Measurements from ENCODE around the gene KCNQ1. TPM values are rescaled to one million over a fixed set of nuclear protein-coding genes. Genes with fewer than 3 reads are reported as not detected.

Gene KCNQ1
- total and polyA plus RNA-seq, 2 of the 13 experiments (the other 11 are each of a cell fraction or from before 2014, with no cell fraction given), result 0.02 to 0.08 TPM

DNA sequence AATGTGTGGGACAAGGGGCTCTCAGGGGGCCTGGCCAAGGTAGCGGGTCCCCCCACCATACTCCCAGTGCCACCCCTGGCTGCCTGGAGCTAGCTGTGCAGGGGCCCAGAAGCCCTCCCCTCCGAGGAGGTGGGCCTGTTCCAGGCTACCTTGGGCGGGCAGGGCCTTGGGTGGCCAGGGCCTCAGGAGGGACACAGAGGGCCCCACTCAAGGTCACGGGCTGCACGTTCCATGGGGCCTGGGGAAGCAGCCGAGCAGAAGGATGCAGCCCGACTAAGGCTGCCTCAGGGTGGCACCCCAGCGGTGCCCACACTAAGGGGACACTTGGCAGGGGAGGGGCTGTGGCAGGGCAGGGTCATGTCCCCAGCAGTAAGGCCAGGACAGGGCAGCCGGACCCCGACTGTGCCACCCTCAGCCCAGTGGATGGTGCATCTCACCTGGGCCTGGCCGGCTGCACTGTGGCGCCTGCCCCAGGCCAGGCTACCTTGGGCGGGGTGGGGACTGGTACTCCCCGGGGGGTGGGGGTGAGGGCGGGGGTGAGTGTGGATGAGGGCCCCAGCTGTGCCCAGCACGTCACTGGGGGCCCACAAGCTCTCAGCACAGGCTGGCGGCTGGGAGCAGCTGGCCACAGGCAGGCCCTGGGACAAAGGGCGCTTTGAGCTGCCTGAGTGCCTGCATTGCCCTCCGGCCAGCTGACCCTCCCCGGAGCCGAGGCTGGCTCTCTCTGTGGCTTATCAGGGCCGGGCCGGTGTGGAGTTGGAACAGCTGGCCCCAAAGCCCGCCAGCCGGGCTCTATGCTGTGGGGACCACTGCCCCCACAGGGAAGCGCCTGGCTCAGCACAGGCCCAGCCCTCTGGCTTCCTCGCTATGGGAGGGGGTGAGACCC is 117.1 kb downstream of the KCNQ1 start (continued):
- TF ChIP-seq ZNF839 (CRISPR knock-in tag; IDR thresholded peaks at IDR 0.05; ENCODE audit: borderline replicate concordance), result no peak
- TF ChIP-seq, protein P1, sequence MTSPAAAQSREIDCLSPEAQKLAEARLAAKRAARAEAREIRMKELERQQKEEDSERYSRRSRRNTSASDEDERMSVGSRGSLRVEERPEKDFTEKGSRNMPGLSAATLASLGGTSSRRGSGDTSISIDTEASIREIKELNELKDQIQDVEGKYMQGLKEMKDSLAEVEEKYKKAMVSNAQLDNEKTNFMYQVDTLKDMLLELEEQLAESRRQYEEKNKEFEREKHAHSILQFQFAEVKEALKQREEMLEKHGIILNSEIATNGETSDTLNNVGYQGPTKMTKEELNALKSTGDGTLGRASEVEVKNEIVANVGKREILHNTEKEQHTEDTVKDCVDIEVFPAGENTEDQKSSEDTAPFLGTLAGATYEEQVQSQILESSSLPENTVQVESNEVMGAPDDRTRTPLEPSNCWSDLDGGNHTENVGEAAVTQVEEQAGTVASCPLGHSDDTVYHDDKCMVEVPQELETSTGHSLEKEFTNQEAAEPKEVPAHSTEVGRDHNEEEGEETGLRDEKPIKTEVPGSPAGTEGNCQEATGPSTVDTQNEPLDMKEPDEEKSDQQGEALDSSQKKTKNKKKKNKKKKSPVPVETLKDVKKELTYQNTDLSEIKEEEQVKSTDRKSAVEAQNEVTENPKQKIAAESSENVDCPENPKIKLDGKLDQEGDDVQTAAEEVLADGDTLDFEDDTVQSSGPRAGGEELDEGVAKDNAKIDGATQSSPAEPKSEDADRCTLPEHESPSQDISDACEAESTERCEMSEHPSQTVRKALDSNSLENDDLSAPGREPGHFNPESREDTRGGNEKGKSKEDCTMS (CRISPR knock-in tag; conservative IDR thresholded peaks at IDR 0.05), result no peak
- TF ChIP-seq, protein P2, sequence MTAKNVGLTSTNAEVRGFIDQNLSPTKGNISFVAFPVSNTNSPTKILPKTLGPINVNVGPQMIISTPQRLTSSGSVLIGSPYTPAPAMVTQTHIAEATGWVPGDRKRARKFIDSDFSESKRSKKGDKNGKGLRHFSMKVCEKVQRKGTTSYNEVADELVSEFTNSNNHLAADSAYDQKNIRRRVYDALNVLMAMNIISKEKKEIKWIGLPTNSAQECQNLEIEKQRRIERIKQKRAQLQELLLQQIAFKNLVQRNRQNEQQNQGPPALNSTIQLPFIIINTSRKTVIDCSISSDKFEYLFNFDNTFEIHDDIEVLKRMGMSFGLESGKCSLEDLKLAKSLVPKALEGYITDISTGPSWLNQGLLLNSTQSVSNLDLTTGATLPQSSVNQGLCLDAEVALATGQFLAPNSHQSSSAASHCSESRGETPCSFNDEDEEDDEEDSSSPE (CRISPR knock-in tag; IDR thresholded peaks at IDR 0.05), result no peak
- 0 out of 2 replicates have a peak, but pooled peaks have one; percentile 49 for TF ChIP-seq ZNF280D (CRISPR knock-in tag; IDR thresholded peaks at IDR 0.05)
- no peak for TF ChIP-seq RFX3 (CRISPR knock-in tag; IDR thresholded peaks at IDR 0.05)
- TF ChIP-seq GPBP1L1 (CRISPR knock-in tag; IDR thresholded peaks at IDR 0.05), result no peak
- no peak for TF ChIP-seq ATM (IDR thresholded peaks at IDR 0.05; ENCODE audit: borderline replicate concordance)
- TF ChIP-seq, protein P3, sequence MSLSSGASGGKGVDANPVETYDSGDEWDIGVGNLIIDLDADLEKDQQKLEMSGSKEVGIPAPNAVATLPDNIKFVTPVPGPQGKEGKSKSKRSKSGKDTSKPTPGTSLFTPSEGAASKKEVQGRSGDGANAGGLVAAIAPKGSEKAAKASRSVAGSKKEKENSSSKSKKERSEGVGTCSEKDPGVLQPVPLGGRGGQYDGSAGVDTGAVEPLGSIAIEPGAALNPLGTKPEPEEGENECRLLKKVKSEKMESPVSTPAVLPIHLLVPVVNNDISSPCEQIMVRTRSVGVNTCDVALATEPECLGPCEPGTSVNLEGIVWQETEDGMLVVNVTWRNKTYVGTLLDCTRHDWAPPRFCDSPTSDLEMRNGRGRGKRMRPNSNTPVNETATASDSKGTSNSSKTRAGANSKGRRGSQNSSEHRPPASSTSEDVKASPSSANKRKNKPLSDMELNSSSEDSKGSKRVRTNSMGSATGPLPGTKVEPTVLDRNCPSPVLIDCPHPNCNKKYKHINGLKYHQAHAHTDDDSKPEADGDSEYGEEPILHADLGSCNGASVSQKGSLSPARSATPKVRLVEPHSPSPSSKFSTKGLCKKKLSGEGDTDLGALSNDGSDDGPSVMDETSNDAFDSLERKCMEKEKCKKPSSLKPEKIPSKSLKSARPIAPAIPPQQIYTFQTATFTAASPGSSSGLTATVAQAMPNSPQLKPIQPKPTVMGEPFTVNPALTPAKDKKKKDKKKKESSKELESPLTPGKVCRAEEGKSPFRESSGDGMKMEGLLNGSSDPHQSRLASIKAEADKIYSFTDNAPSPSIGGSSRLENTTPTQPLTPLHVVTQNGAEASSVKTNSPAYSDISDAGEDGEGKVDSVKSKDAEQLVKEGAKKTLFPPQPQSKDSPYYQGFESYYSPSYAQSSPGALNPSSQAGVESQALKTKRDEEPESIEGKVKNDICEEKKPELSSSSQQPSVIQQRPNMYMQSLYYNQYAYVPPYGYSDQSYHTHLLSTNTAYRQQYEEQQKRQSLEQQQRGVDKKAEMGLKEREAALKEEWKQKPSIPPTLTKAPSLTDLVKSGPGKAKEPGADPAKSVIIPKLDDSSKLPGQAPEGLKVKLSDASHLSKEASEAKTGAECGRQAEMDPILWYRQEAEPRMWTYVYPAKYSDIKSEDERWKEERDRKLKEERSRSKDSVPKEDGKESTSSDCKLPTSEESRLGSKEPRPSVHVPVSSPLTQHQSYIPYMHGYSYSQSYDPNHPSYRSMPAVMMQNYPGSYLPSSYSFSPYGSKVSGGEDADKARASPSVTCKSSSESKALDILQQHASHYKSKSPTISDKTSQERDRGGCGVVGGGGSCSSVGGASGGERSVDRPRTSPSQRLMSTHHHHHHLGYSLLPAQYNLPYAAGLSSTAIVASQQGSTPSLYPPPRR (CRISPR knock-in tag; IDR thresholded peaks at IDR 0.05; ENCODE audit: borderline replicate concordance), result 0 out of 2 replicates have a peak, but pooled peaks have one; percentile 21
- TF ChIP-seq RFXAP (CRISPR knock-in tag; IDR thresholded peaks at IDR 0.05; ENCODE audit: borderline replicate concordance), result no peak
- no peak for TF ChIP-seq KLF13 (CRISPR knock-in tag; IDR thresholded peaks at IDR 0.05)
- no peak for TF ChIP-seq ZNF841 (CRISPR knock-in tag; IDR thresholded peaks at IDR 0.05; ENCODE audit: borderline replicate concordance)
- no peak for TF ChIP-seq SNRNP70 (IDR thresholded peaks at IDR 0.05; ENCODE audit: low read depth, low read length)
- no peak for TF ChIP-seq SMAD1 (CRISPR knock-in tag; IDR thresholded peaks at IDR 0.05; ENCODE audit: borderline replicate concordance, low read depth)
- TF ChIP-seq HMG20A (CRISPR knock-in tag; IDR thresholded peaks at IDR 0.05; ENCODE audit: borderline replicate concordance), result no peak
- no peak for TF ChIP-seq ZNF33B (CRISPR knock-in tag; IDR thresholded peaks at IDR 0.05)

Data from HepG2 (cell line).